ENCODE measurements around the gene KIF19.

Gene KIF19

GRCh38 chr17:74342224-74342623 lies 16.2 kb downstream of the KIF19 start:
- Histone ChIP-seq H3K4me3 (ENCODE audit: low read length) (no peak overlapping the region), H3K27ac (ENCODE audit: low read length) (no peak overlapping the region), H3K79me2 (ENCODE audit: low read length) (no peaks in the 10 kb centered on the region), H4K20me1 (ENCODE audit: insufficient read depth, low read length) (no peaks in the 10 kb centered on the region), H3K9ac (ENCODE audit: low read length) (no peak overlapping the region), H3K4me1 (ENCODE audit: low read length) (no peaks in the 10 kb centered on the region), H3K27me3 (replicated peaks; ENCODE audit: insufficient read depth, low read length) (peaks cover 89% of the 10 kb centered on the region), H3K4me2 (ENCODE audit: low read depth, low read length) (no peak overlapping the region), H3K36me3 (replicated peaks; ENCODE audit: insufficient read depth, low read length) (no peaks in the 10 kb centered on the region), H3F3A (ENCODE audit: insufficient read depth, low read length) (no peaks in the 10 kb centered on the region), H2AFZ (ENCODE audit: low read length) (no peak overlapping the region), H3K9me2 (replicated peaks; ENCODE audit: insufficient read depth, low read length) (no peaks in the 10 kb centered on the region), H3K9me3 (replicated peaks; ENCODE audit: insufficient read depth, low read length) (no peaks in the 10 kb centered on the region)
- no peak for DNase-seq
- TF ChIP-seq EZH2phosphoT487 (IDR thresholded peaks at IDR 0.05; ENCODE audit: low read length) (no peak), CTCF (IDR thresholded peaks at IDR 0.05; ENCODE audit: low read length) (no peak), EZH2 (optimal IDR thresholded peaks at IDR 0.05; ENCODE audit: low read depth, low read length) (no peak)

DNA sequence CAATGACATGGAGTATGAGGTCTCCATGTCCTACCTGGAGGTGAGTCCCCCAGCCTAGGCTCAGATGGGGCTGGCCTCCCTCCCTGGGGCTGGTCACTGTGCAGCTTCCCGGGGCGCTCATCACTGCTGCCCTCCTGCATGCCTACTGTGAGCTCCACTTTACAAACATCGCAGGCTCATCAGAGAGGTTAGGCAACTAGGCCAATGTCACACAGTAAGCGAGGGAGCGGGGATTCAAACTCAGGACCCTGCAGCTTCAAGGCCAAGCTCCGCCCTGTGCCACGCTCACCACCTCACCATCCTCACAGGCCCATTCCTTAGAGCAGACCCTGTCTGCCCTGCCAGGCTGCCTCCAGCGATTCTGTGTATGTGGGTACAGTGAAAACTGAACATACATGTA lies 17.1 kb downstream of the KIF19 start:
- Histone ChIP-seq H3K36me3 (replicated peaks; ENCODE audit: insufficient read depth, low read length) (no peaks in the 10 kb centered on the region), H3K9me2 (replicated peaks; ENCODE audit: insufficient read depth, low read length) (no peaks in the 10 kb centered on the region), H3K79me2 (ENCODE audit: low read length) (no peaks in the 10 kb centered on the region), H2AFZ (ENCODE audit: low read length) (no peak overlapping the region), H3K27ac (ENCODE audit: low read length) (no peak overlapping the region), H3K4me3 (ENCODE audit: low read length) (no peak overlapping the region), H3K4me1 (ENCODE audit: low read length) (no peaks in the 10 kb centered on the region), H3K4me2 (ENCODE audit: low read depth, low read length) (no peak overlapping the region), H3K9me3 (replicated peaks; ENCODE audit: insufficient read depth, low read length) (no peaks in the 10 kb centered on the region), H4K20me1 (ENCODE audit: insufficient read depth, low read length) (no peaks in the 10 kb centered on the region), H3F3A (ENCODE audit: insufficient read depth, low read length) (no peaks in the 10 kb centered on the region), H3K9ac (ENCODE audit: low read length) (no peak overlapping the region), H3K27me3 (replicated peaks; ENCODE audit: insufficient read depth, low read length) (peaks cover 89% of the 10 kb centered on the region)
- no peak for TF ChIP-seq EZH2 (optimal IDR thresholded peaks at IDR 0.05; ENCODE audit: low read depth, low read length)
- TF ChIP-seq EZH2phosphoT487 (IDR thresholded peaks at IDR 0.05; ENCODE audit: low read length) = no peak
- no peak for TF ChIP-seq CTCF (IDR thresholded peaks at IDR 0.05; ENCODE audit: low read length)
- no peak for DNase-seq

GRCh38 chr17:74343526-74344284 lies 17.7 kb downstream of the KIF19 start:
- Histone ChIP-seq H4K20me1 (ENCODE audit: insufficient read depth, low read length) (no peaks in the 10 kb centered on the region), H3K9me2 (replicated peaks; ENCODE audit: insufficient read depth, low read length) (no peaks in the 10 kb centered on the region), H3K27me3 (replicated peaks; ENCODE audit: insufficient read depth, low read length) (peaks cover 89% of the 10 kb centered on the region)

More at GRCh38 chr17:74343526-74344284, 17.7 kb downstream of the KIF19 start:
- H2AFZ ChIP-seq (ENCODE audit: low read length) = no peak overlapping the region
- H3K79me2 ChIP-seq (ENCODE audit: low read length) = no peaks in the 10 kb centered on the region
- no peak overlapping the region for H3K27ac ChIP-seq (ENCODE audit: low read length)
- no peak overlapping the region for H3K4me3 ChIP-seq (ENCODE audit: low read length)
- no peaks in the 10 kb centered on the region for H3K36me3 ChIP-seq (replicated peaks; ENCODE audit: insufficient read depth, low read length)
- no peaks in the 10 kb centered on the region for H3K9me3 ChIP-seq (replicated peaks; ENCODE audit: insufficient read depth, low read length)
- no peak overlapping the region for H3K4me2 ChIP-seq (ENCODE audit: low read depth, low read length)
- TF ChIP-seq CTCF (IDR thresholded peaks at IDR 0.05; ENCODE audit: low read length) (no peak), EZH2phosphoT487 (IDR thresholded peaks at IDR 0.05; ENCODE audit: low read length) (no peak), EZH2 (optimal IDR thresholded peaks at IDR 0.05; ENCODE audit: low read depth, low read length) (no peak)
- H3F3A ChIP-seq (ENCODE audit: insufficient read depth, low read length) = no peaks in the 10 kb centered on the region
- H3K9ac ChIP-seq (ENCODE audit: low read length) = no peak overlapping the region
- no peak for DNase-seq
- no peaks in the 10 kb centered on the region for H3K4me1 ChIP-seq (ENCODE audit: low read length)

Measured in MM.1S (cell line).